AML-193 (cell line): ENCODE data around the gene KRTAP12-1.
"Not testable (repeated sequence)": the region's sequence is repeated elsewhere in the genome, so short reads cannot be mapped to it uniquely, and the experiment has no call there.

Source experiments
- DNase-seq, 2 experiments: peaks; one replicate each; lab custom pipeline; 2025; lab: John Stamatoyannopoulos, UW

Gene KRTAP12-1

GRCh38 chr21:44667612-44668011, 14.4 kb downstream of the KRTAP12-1 start:
- DNase-seq: no peak

DNA sequence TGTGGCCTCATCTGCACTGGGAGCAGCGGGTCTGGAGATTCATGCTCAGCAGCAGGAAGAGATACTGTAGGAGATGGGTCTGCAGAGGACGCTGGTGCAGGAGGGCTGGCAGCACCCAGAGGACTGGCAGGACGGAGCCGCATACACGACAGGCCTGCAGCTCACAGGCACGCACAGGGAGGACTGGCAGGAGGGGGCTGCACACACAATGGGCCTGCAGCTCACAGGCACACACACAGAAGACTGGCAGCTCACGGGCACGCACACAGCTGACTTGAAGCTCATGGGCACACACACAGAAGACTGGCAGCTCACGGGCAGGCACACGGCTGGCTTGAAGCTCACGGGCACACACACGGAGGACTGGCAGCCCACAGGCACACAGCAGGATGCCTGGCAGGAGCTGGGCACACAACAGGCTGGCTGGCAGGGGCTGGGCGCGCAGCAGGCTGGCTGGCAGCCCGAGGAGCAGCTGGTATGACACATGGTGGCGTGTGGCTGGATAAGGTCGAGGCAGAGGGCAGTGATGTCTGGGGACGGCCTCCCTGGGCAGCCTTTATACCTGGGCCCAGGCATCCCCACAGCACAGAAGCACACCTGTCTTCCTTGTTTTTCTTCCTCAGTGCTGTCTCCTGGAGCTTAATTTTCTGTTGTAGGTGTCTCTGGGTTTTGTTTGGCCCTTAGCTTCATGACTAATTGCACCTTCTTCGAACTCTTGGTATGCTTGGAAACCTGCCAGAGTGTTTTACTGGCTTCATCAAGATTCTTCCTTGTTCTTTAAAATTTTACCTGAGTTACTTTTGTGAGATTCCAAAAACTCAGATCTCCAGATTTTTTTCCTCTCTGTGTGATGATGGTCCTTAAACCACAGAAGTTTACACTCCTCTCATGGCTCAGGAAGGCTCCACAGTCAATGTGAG, 15.3 kb downstream of the KRTAP12-1 start, which contains the start of gene KRTAP12-2:
Gene KRTAP12-2 (minus strand): TSS at position 527 of the 920 bp plus-strand sequence. CDS start 41 bp downstream, at position 486.
- DNase-seq: no peak

DNA sequence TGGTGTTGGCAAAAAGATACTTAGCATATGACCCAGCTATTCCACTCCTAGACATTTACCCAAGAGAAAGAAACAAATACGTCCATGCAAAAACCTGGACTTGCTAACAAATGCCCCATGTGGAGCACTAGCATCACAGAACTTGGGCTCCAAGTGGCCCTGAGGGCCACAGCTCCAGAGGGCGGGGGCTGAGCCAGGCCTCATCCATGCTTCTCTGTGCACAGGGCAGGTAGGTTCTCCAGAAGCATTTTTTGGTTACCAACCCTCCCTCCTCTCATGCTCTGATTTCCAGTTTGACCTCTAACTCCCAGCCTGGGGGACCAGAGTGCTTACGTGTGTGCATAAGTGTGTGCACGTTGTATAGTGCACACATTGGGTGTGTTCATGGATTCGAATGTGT, 17.3 kb downstream of the KRTAP12-1 start:
- DNase-seq: no peak

GRCh38 chr21:44661567-44661966, 20.4 kb downstream of the KRTAP12-1 start:
- not testable (repeated sequence) for DNase-seq

GRCh38 chr21:44658913-44659595, 22.9 kb downstream of the KRTAP12-1 start:
- no peak for DNase-seq

DNA sequence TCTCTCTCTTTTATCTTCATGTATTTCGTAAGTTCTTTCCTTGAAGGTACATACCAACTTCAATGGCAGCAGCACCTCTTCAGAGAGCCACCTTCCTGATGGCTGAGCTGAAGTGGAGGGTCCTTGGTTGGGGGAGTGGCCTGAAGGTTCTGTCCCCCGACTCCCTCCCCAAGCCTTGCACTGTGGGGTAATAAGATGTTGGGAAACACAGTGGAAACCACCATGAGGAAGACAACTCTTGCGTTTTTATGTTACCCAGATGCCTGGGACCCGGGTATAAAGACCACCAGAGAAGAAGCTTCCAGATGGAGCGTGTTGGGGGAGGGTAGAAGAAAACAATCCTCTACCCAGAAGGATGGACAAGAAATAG, 23.4 kb downstream of the KRTAP12-1 start:
- DNase-seq: no peak

GRCh38 chr21:44657635-44658540, 24.1 kb downstream of the KRTAP12-1 start, which contains the start of gene KRTAP12-3:
TSS of gene KRTAP12-3 (plus strand) at chr21:44657932. CDS start at chr21:44657980, 48 bp downstream.
- DNase-seq: no peak

DNA sequence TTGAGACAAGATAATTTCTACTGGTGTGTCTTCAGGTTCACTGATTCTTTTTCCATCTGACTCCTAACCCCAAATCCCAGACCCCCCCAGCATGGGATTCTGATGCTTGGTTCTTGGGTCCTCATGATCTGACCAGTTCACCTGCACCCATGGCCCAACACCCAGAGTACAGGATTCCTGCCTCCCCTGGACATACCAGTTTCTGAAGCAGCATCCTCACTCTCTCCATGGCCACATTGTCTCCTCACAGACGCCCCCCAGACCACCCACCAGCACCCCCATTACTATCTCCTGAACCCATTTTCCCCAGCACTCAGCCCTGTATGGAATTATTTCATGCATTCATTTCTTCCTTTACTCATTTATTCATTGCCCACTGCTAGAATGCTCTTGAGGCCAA, 25.1 kb downstream of the KRTAP12-1 start:
- no peak for DNase-seq

- no peak for DNase-seq
Measured at GRCh38 chr21:44654576-44655175, 27.3 kb downstream of the KRTAP12-1 start, which contains the start of gene KRTAP12-4. TSS of gene KRTAP12-4 (minus strand) at chr21:44654659. CDS start at chr21:44654614, 45 bp downstream.

GRCh38 chr21:44653656-44654575, 28.0 kb downstream of the KRTAP12-1 start:
- no peak for DNase-seq

DNA sequence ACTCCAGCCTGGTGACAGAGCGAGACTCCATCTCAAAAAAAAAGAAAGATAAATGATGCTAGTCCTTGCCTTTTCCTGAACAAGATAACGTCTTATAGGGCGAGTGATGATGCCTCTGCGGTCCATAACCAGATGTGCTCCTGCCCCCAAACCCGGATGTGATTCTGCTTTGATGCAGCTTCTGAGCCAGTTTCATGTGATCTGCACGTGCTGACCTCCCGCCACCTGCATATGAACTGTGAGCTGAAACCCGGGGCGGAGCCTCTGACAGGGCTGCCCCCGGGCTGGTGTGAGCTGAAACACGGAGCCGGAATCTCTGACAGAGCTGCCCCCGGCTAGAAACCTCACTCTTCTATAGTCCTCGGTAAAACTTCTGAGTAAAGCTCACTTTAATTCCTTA, 28.8 kb downstream of the KRTAP12-1 start:
- DNase-seq: no peak

DNA sequence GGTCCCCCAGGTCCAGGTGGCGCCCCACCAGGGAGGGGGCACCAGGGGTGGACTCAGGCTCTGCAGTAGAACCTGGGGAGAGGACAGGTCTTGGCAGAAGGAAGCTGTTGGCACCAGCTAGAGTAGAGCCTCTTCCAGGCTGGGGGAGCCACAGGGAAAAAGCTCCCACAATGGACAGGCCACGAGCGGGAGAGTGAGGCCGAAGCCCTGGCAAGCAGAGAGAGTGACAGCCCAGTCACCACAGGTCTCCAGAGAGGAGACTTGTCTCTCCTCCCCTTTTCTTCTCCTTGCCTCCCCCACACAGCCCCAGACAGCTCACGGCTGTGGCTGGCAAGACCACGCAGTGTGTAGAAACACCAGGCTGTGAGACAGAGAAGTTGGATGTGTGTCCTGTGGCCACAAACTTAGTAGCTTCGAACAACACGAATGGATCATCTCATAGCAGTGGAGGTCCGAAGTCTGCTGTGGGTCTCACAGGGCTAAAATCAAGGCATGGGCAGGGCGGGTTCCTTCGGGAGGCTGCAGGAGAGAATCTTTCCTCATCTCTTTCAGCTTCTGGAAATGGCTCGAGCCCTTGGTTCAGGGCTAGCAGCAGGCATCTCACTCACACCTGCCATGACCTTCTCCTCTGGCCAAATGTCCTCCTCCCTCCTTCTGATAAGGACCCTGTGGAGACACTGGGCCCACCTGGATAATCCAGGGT, 30.8 kb downstream of the KRTAP12-1 start:
- DNase-seq: no peak

DNA sequence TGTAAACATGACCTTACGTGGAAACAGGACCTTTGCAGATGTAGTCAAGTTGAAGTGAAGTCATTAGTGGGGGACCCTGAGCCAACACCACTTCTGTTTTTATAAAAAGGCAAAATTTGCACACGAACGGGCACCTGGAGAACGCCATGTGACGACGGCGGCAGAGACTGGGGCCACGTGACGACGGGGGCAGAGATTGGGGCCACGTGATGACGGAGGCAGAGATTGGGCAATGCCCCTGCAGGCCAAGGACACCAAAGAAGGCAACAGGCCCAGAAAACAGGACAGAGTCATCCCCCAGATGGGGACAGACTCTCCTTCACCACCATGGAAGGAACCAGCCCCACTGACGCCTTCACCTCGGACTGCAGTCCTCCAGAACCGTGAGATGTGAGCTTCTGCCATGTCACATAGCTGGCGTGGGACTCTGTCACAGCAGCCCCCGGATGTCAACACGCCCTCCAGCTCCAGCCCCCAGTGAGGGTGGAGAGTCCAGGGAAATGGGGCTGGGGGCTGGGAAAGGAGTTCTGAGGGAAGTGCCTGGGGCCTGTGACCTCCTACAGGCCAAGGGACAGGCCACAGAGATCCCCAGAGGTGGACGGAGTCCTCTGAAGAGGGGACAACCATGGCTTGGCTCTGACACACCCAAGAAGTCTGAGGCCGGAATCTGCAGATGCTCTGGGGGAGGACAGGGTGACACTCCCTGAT, 31.5 kb downstream of the KRTAP12-1 start:
- DNase-seq: no peak

DNA sequence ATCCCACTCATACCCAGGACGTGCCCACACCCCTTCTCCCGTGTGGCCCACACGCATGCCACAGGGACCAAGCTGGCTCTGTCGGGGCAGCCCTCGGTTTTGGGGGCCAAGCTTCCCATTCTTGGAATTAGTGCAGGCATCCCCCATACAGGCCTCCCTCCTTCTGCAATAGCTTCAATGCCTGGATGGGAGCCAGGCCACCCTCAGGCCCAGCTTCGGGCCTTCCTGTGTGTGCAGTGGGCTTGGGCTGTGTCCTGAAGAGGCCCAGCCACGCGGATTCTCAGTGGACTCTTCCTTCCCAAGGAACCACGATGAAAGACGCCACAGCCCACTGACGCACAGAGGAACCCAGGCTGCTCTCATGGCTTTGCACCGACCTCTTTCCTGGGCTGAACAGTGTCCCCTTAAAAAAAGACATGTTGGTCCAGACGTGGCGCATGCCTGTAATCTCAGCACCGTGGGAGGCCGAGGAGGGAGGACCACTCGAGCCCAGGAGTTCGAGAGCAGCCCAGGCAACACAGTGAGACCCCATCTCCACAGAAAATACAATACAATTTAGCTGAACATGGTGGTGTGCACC, 32.4 kb downstream of the KRTAP12-1 start:
- DNase-seq: no peak

DNA sequence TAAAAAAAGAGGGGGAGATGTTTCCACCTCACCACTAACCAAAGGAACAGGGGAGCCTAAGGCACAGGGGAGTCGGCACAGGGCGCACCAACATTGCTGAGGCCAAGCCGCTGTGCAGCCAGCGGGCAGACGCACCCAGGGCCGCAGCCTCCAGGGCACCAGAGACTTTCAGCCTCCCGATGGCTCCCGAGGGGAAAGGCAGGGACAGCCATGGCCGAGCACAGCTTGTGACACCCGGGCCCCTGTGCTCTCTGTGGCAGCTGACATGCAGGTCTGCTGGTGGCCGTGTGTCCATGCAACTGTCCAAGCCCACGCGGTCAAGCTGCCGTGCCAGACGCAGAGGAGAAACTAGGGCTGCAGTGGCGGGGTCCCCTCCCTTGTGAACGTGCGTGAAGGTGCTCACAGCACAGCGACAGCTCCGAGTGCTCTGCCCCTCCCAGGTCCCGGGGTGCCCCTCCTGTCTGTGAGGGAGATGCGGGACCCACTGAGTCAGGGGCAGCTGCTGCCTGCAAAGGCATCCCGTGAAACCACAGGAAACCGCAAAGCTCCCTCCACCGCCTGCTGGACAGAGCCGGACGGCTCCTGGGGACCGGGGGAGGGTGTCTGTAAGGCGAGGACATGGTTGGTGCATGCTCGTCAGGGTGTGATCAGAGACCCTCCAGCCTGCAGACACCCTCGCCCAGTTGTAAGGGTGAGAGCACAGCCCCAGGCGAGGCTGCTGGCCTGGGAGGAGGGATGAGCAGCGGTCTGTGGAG, 33.2 kb downstream of the KRTAP12-1 start:
- no peak for DNase-seq

- no peak for DNase-seq
Measured at GRCh38 chr21:44647222-44647552, 34.8 kb downstream of the KRTAP12-1 start.

- DNase-seq: not testable (repeated sequence)
Measured at GRCh38 chr21:44646366-44647221, 35.4 kb downstream of the KRTAP12-1 start, which contains the start of gene KRTAP10-11. TSS of gene KRTAP10-11 (plus strand) at chr21:44646414. CDS start at chr21:44646459, 45 bp downstream.
